Stimulated activated CD4-positive, alpha-beta T cell treated with anti-CD3 and anti-CD28 coated beads, Interleukin-1b, Interleukin-23, amount 100 ng/mL, for 48 hours (primary cell): ENCODE data around the gene UCP2.

Experiments
- DNase-seq: peaks from one replicate; pipeline ENCODE4 v3.0.0-alpha.2; 2020

Gene UCP2, protein sequence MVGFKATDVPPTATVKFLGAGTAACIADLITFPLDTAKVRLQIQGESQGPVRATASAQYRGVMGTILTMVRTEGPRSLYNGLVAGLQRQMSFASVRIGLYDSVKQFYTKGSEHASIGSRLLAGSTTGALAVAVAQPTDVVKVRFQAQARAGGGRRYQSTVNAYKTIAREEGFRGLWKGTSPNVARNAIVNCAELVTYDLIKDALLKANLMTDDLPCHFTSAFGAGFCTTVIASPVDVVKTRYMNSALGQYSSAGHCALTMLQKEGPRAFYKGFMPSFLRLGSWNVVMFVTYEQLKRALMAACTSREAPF

DNA sequence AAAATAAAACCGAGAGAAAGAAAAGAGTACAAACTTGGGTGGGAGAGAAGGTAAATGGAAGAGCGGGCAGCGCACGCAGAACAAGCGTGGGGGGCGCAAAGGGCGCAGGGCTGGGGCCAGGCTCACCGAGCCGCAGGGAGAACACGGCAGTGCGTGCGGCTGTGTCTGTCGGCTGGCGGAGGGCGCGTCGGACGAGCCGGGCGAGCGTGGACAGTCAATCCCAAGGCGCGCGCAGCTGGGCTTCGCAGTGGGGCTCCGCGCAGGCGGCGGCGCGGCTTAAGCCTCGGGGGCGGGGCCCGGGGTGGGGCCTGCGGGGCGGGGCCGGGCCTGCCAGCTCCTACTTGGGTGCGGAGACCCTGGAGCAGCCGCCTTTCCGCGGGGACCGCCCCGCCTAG lies at the start of gene UCP2:
Gene UCP2 (minus strand): TSS at position 249 of the 395 bp plus-strand sequence. CDS start 4,465 bp downstream, outside the sequence.
- DNase-seq = peak; percentile 84

DNA sequence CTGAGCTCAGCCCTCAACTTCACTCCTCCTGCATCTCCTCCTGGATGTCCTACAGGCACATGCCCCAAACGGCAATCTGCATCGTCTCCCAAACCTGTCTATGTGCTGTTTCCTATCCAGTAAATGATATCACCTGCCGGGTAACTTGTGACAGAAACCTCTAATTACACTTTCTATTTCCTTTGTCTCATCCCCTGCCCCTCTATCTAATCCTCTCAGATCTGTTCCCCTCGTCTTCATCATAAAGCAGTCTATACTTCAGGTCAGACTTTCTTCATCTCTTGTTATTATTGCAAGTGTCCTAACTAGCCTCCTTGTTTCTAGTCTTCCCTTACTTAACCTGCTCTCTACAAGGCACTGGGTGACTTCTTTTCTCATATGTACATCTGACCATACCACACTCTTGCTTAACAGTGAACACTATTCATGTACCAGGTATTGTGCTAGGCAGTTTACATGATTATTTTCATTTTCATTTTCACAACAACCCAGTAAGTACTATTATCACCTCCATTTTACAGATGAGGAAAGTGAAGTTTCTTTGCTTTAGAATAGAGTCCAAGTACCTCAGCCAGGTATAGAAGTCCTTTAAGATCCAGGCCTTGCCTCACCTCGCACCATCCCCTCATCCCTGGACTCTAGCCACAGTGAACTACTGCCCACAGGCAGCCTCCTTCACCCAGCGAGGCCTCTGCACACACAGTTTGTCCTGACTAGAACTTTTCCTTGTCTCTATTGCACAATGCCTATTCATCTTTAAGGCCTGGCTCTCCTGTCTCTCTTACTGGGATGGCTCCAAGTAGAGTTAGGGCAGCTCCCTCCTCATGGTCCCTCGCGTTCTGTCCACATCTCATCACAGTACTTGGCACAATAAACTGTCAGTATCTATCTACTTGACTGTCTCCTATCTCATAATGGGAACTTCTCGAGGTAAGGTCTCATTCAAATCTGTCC lies 48.4 kb upstream of the UCP2 start:
- no peak for DNase-seq

DNA sequence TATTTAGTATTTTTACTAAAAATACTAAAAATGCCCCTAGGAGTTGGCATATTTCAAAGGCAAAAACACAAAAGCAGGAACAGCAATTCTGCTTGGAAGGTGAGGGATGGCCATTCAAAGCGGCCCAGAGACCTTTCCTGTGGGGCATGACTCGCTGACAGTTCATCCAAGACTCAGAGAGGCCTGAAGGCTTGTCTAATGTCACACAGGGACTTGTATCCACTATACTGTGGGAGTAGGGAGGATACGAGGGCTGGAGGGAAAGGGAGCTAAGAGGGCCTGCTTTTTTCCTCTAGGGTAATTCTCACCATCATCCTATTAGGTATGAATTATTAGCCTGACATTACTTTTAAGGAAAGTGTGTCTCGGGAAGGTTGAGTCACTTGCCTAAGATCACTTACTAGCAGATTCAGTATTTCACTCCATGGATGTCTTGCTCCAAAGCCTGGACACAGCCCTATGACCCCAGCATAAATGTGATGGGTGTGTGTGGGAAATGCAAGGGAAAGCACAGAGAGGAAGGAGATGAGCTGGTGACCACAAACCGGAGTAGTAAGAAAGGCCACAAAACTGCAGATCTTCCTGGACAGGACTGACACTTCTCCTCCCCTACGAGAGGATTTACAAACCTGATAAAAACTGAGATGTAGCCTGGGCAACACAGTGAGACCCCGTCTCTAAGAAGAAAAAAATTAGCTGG lies 43.0 kb upstream of the UCP2 start:
- no peak for DNase-seq

DNA sequence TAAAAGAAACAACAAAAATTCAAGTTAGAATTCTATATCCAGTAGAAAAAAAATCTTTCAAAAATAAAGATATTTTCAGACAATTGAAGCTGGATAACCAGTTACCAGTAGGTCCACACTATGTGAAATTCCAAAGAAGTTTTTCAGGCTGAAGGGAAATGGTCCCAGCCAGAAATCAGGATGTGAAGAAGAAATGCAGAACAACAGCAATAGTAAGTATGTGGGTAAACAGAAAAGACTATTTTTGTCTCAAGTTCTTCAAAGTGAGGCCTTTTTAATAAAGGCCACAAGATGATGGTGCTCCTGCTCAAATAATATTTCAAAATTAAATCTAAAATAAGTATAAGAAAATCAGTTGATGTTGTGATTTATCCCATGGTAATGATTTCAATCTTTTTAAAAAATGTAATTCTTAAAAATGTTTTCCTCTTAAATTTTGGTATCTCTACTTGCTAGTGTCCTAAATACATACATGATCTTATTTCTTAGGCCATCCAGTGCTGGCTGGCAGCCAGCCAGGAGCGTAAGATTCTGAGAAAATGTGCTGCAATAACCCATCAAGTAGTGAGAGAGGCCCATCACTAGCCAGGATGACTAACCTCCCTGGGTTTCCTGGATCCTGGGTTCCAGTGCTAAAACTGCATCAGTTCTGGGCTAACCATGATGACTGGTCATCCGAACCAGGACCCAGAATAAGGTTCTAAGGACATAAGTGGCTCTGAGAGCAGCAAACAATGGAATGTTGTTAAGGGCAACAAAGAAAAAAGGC lies 41.8 kb upstream of the UCP2 start:
- DNase-seq = peak; percentile 57

DNA sequence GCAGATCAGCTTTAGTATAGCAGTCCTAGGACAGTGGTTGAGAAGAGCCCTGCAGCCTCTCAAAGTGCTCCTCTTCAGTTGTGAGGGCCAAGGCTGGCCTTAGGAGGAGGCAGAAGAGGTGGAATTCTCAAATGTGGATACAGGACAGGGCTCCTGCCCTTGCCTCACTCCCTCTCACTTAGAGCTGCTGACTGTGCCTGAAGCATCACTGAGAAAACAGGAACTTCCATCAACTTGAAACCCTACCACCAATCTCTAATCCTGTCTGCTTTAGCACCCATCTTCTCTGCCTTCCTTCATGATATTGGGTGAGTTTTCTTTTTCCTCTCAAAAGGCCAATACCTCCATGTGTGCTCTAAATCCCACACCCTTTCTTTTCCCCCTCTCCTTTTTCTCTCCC lies 40.6 kb upstream of the UCP2 start:
- no peak for DNase-seq

DNA sequence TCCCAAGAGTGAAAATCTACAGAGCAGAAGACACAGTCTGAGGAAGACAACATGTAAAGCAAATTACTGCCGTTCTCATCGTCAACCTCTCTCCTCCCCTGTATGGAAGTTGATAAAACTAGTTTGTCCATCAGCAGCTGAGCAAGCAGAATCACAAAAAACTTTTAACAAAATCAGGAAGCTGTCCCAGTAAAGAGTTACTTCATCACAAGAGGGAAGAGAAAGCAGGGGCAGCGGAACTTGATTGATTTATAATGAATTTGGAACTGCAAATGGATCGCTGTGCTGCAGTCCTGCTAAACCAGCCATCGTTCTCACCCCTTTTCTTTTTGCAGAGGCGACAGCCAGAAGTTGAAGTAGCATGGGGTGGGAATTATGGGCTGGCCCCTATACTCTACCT lies 39.9 kb upstream of the UCP2 start:
- DNase-seq = no peak

DNA sequence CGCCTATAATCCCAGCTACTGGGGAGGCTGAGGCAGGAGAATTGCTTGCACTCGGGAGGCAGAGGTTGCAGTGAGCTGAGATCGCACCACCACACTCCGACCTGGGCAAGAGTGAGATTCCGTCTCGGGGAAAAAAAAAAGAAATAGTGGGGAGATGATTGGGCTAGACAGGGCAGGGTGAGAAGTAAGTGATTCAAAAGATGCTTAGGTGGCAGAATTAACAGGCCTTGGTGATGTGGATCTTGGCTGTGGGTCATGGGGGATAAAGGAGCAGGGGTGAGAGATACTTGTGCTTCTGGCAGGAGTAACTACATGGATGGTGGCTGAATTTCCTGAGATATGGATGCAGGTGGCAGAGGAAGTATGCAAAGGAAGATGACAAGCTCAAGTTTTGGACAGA lies 39.4 kb upstream of the UCP2 start:
- no peak for DNase-seq

DNA sequence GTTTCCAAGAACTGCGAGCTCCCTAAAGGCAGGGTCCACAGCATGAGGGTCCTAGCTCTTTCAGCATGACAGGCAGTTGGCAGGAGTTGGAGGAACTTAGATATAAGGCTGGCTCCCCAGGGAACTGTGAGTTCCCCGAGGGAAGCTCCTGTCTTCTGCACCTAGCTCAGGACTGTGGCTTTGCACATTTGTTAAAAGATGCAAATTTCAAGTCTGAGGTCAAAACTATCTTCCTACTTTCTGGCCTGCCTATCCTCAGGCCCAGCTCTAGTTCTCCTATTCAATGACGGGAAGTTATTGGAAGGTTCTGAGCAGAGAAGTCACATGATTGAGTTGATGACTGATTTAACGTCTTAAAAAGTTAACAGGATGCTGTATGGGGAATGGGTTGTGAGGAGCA lies 37.9 kb upstream of the UCP2 start:
- no peak for DNase-seq

DNA sequence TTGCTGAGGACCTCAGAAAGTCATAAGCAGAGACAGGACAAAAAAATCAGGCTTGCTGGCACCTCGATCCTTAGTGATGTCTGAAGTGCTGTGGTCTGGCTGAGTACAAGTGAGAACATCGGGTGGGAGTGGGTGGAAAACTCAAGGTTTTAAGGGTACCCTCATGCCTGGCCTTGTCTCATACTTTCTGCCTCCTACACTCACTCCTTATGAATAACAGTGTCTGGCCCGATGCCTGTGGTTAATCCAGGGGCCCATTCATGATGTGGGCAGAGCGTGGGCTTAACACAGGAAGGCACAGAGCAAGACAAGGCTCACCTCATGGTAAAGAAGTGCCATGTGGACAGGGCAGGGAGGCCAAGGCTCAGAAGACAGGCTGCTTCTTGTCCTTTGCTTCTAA lies 37.2 kb upstream of the UCP2 start:
- DNase-seq = peak; percentile 85

DNA sequence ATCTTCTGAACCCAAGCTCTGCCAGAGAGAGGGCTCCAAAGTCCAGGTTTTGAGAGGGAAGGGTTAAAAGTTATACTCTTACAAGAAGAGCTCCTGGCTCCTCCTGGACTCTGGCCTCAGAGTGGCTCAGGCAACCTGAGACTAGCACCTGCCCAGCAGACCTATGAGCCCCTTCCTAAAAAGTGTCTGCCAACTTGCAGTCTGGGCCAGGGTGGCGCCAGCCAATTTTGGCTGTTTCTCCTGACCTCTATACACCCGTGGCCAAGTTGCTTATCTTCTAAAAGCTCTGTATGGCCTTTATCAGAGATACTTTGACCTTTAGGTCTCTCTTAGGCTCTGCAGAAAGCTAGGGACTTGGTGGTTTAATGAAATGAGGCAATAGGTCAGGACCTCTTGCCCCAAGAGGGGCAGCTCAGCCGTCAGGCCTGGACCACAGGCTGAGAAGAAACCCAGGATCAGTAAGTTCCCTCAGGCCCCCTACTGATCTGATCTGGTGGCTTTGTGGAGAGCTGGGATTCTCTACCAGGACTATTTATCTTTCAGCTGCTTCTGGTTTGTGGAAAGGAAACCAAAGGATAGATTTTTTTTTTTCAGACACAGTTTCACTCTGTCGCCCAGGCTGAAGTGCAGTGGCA lies 36.6 kb upstream of the UCP2 start:
- DNase-seq = no peak

DNA sequence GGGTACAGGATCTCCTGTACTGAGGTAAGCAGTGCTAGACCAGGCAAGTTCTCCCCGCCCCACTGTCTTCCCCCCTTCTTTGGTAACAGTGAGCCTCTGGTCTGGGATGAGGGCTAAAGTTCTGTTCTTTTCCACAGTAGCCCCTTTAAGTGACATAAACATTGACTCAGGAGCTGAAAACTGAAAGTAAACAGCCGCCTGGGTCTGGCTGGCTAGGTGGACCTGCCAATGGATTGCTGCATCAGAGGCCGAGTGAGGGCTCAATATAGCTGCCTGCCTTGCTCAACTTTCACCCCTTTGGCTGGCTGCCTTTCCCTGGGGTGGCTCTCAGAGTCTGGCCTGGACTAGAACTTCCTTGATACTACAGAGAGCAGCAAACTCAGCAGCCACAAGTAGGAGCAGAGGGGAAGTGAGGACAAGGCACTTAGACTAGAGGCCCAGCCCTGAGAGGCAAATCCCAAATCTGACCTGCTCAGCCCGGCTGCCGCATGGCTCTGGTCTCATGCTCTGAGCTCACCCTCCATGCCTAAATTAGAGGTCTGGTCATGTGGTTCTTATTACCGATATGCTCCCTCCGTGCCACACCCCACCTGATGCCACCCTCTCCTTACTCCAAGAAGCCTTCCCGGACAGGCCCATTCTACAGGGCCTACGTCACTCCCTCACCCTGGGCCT lies 35.8 kb upstream of the UCP2 start:
- no peak for DNase-seq

DNA sequence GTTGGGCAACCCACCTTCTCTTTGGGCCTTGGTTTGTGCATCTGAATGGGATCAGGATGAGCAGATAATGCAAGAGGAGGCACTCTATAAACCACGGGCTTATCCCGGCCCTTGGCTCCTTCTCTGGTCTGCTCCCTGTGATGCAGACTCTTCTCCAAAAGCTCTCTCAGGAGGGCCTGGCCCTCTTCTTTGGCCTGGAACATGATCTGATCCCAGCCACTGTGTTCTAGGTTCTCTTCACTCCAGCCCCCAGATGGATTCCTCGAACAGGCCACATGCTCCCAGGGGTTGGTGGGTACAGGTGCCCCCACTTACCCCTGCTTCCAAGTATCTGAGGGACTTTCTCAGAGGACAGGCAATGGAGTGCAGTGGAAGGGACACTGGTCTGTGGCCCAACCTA lies 35.0 kb upstream of the UCP2 start:
- DNase-seq = no peak

DNA sequence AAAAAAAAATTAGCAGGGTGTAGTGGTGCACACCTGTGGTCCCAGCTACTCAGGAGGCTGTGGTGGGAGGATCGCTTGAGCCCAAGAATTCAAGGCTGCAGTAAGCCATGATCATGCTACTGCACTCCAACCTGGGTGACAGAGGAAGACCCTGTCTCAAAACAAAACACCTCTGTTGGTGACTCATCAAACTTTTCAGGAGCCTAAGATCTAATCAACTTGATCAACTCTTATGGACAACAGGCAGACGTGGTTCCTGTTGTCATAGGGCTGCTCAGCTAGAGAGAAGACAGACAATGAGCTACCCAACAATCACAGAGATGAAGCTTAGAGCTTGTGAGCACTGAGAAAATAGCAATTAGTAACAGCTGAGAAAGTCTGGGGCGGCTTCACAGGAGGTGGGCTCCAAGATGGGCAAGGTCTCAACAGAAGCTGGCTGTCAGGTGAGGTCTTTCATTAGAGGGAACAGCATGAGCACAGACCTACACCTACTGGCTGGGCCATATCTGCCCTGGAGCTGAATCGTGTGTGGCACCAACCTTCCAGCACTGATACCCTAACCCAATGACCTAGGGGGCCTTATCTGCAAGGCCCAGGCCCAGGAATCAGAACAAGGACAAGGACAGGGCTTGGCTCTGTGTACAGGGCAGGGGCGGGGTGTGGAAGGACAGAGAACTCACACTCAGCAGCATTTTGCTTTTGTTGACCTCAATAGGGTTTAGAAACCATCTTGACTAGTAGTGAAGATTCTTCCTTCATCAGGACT lies 33.5 kb upstream of the UCP2 start:
- DNase-seq = no peak

DNA sequence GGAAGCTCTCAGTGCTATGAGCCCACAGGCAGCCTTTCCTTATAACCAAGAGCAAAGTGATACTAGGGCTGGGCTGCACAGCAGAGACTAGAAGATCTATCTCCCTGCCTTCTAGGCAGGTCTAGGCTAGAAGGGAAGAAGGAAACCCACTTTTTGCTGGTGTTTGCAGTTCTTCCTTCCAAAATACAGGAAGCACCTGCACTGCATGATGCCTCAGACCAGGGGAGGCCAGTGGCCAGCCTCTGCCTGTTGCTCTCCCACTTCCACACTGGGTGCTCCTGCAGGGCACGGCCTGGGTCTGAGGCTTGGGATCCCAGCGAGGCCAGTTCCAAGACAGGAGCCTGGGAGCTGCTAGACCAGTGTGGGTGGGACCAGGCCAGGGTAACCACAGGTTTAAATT lies 32.2 kb upstream of the UCP2 start:
- DNase-seq = no peak

DNA sequence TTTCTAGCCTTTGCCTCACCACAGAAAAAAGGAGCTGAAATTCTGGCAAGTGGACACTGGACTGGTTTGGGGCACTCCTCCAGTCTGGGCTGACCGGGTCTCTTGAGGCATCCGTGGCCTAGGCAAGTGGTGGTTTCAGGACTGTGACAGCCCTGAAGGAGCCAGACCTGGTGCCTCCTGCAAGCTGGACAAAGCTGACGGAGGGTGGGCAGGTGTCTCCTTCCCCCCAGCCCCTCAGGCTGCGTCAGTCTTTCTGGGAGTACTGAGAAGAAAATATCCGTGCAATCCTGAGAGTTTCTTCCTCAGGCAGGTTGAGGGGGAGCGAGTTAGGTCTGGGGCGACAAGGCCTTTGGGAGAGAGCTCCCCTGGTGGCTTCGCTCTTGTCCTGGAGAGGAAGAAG lies 30.5 kb upstream of the UCP2 start:
- DNase-seq = no peak

DNA sequence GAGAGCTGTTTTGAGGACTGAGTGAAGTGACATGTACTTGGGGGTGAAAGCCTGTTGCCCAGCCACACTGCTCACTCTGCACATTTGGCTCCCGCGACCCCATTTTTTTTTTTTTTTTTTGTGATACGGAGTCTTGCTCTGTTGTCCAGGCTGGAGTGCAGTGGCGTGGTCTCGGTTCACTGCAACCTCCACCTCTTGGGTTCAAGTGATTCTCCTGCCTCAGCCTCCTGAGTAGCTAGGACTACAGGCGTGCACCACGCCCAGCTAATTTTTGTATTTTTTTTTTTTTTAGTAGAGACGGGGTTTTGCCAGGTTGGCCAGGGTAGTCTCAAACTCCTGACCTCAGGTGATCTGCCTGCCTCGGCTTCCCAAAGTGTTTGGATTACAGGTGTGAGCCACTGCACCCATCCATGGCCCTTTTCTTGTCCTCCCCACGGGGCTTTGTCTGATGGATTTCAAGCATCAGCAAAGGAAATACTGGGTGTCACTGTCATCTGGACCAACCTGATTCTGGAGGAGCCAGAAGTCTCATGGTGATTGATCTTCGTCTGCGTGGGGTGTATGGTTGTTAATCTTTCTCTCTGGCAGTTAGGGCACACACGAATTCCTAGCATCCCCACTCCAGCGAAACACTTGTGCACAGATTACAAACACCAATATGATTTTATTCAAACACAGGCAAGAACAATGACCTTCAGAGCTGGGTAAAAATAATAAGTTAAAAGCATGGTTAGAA lies 29.6 kb upstream of the UCP2 start:
- no peak for DNase-seq

DNA sequence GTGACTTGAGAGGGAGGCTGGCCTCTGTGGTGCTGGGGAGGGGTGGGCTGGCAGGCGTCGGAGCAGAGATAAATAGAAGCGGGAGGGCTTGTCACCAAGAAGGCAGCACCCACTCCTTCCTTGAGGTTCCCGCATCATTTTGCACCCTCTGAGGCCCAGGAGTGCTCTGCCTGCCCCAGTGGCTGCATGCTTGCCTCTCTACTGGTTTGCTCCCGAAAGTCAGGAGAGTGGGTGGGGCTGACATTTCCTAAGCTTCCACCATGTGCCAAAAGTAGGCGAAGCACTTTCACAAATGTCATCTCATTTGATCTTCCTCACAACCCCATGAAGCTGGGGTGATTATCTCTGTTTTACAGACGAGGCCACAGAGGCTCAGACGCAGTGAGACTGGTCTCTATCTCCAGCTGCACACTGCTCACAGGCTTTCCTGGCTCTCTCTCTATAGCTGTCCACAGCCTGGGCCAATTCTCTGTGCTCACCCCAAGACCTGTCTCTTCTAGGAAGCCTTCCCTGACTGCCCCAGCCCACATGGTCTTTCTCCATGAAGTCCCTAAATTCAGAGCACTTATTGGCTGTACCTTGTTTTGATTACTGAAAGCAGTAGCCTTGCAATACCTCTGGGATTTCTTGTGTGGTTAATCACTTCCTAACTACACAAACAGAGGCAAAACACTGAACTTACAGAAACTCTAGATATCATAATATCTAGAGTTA lies 28.9 kb upstream of the UCP2 start:
- DNase-seq = peak; percentile 71

DNA sequence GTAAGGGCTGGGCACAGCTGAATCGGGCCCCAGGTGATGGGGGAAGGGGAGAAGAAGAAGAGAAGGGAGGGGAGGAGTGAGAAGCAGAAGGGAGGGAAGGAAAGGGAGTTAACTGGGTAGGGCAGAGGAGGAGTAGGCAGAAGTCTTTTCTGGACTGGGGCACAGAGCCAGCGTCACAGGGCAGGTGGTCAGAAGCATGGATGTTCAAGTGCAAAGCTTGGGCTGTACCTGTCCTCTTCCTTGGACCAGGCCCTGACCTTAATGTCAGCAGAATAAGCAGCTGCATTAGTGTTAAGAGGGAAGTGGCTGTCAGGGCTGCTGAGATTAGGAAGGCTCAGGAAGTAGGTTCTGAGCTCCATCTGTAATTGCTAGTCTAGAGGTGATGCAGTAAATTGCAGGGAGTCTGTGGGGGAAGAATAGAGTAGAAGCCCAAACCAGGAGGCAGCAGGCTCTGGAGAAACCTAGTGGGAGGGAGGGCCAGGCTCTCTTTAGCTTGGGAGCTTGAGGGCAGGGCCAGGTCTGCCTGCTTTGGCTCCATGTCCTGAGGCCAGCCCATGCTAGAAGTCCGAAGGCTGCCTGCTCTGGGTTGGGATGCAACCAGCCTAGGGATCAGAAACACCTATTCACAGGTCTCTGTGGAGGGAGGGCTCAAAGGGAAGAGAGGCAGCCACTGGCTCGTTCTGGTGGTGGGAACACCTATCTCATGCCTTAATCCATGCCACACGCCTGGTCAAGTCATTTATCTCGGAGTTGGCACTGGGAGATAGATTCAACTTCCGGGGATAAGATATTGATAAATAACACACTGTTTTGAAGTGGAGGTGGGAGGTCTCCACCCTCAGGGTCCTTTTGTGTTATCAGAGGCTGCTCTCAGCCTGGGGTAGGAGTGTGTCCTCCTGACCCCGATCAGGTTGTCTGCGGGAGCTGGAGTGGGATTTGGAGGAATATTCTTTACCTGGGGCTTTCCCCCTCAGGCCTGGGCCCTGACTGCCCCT lies 28.0 kb upstream of the UCP2 start:
- DNase-seq = no peak
